ENCODE measurements around the gene USP48.
A peak's percentile ranks its signal among the peaks of the same experiment; 100 is the strongest.

USP48 gene

GRCh38 chr1:21743476-21743875 is 39.5 kb downstream of the USP48 start:
- DNase-seq: no peak

- no peak for DNase-seq
These were observed 40.4 kb downstream of the USP48 start for GRCh38 chr1:21742578-21742977.

- DNase-seq: no peak
These were observed 41.7 kb downstream of the USP48 start for GRCh38 chr1:21741206-21741605.

GRCh38 chr1:21736876-21737275 is 46.1 kb downstream of the USP48 start:
- DNase-seq: no peak

- no peak for DNase-seq
These were observed 46.9 kb downstream of the USP48 start for GRCh38 chr1:21736011-21736410.

GRCh38 chr1:21734526-21734925 is 48.4 kb downstream of the USP48 start:
- no peak for DNase-seq

GRCh38 chr1:21732664-21733063 is 50.3 kb downstream of the USP48 start:
- DNase-seq: no peak

- DNase-seq: no peak
These were observed 57.1 kb downstream of the USP48 start for GRCh38 chr1:21725748-21726392.

GRCh38 chr1:21724570-21724969 is 58.4 kb downstream of the USP48 start:
- no peak for DNase-seq

- DNase-seq: no peak
These were observed 58.9 kb downstream of the USP48 start for GRCh38 chr1:21724098-21724497.

- DNase-seq: no peak
These were observed 61.5 kb downstream of the USP48 start for GRCh38 chr1:21721295-21721985.

- no peak for DNase-seq
These were observed 66.8 kb downstream of the USP48 start for GRCh38 chr1:21716169-21716568.

- no peak for DNase-seq
These were observed 75.1 kb downstream of the USP48 start for GRCh38 chr1:21707891-21708290.

GRCh38 chr1:21707086-21707840 is 75.7 kb downstream of the USP48 start:
- DNase-seq: no peak

GRCh38 chr1:21706151-21706835 is 76.7 kb downstream of the USP48 start:
- DNase-seq: peak; percentile 4

- no peak for DNase-seq
These were observed 77.5 kb downstream of the USP48 start for GRCh38 chr1:21705303-21705980.

- DNase-seq: no peak
These were observed 78.8 kb downstream of the USP48 start for GRCh38 chr1:21704145-21704544.

- DNase-seq: no peak
These were observed 79.5 kb downstream of the USP48 start for GRCh38 chr1:21703318-21703963.

GRCh38 chr1:21702780-21703179 is 80.2 kb downstream of the USP48 start:
- no peak for DNase-seq

GRCh38 chr1:21701401-21701800 is 81.5 kb downstream of the USP48 start:
- DNase-seq: no peak

- no peak for DNase-seq
These were observed 82.9 kb downstream of the USP48 start for GRCh38 chr1:21700094-21700493.

- DNase-seq: no peak
These were observed 86.0 kb downstream of the USP48 start for GRCh38 chr1:21696931-21697330.

Data from NCI-H345 (cell line).